SU-DHL-6 (cell line): Measurements from ENCODE around the gene CCNY.
"Not testable (repeated sequence)": the region's sequence is repeated elsewhere in the genome, so short reads cannot be mapped to it uniquely, and the experiment has no call there.

Source experiments
- H2AFZ ChIP-seq: fragments of 200-600 bp; sonication (generic); 2 replicates; pipeline ENCODE4 v1.6.1; 2014; ENCODE audit warnings: low read depth, mild to moderate bottlenecking, moderate library complexity, mixed read lengths, antibody characterized with exemption, low read length; ENCODE audit not compliant: severe bottlenecking
- H3F3A ChIP-seq: fragments of 200-600 bp; shearing (Covaris generic); 2 replicates; pipeline ENCODE4 v1.6.0; 2016; ENCODE audit warnings: antibody characterized with exemption, mild to moderate bottlenecking; ENCODE audit not compliant: insufficient read depth
- H3K27ac ChIP-seq: fragments of 200-600 bp; sonication (generic); 2 replicates; pipeline ENCODE4 v1.5.1; 2016; ENCODE audit warnings: low read depth, mild to moderate bottlenecking, low read length, moderate library complexity, mixed read lengths
- H3K27me3 ChIP-seq: fragments of 200-600 bp; sonication (generic), shearing (Covaris generic); 2 replicates; pipeline ENCODE4 v1.6.0; 2014; ENCODE audit warnings: mild to moderate bottlenecking, low read length
- H3K36me3 ChIP-seq: fragments of 200-600 bp; sonication (generic); 2 replicates; pipeline ENCODE4 v1.6.1; 2014; ENCODE audit warnings: mild to moderate bottlenecking, low read length, mixed read lengths
- H3K4me2 ChIP-seq: fragments of 300-600, 200-600 bp; shearing (Covaris generic), sonication (generic); 2 replicates; pipeline ENCODE4 v1.6.0; 2014; ENCODE audit warnings: low read length, low read depth, mild to moderate bottlenecking; ENCODE audit not compliant: poor library complexity, severe bottlenecking
- H3K4me3 ChIP-seq: fragments of 200-600 bp; sonication (generic); 2 replicates; pipeline ENCODE4 v1.5.1; 2014; ENCODE audit warnings: antibody characterized with exemption, low read length, mild to moderate bottlenecking, mixed read lengths; ENCODE audit not compliant: insufficient read depth, poor library complexity, severe bottlenecking
- H3K79me2 ChIP-seq: fragments of 200-600 bp; sonication (generic); 2 replicates; pipeline ENCODE4 v1.6.1; 2014; ENCODE audit warnings: mild to moderate bottlenecking, low read length, moderate library complexity; ENCODE audit not compliant: insufficient read depth
- H3K9ac ChIP-seq: fragments of 200-600 bp; sonication (generic); 2 replicates; pipeline ENCODE4 v1.7.0; 2014; ENCODE audit warnings: mild to moderate bottlenecking, low read length
- H3K9me2 ChIP-seq: fragments of 200-600 bp; sonication (generic); replicated peaks from 2 replicates; pipeline ENCODE4 v1.6.1; 2014; ENCODE audit warnings: low read length; ENCODE audit not compliant: insufficient read depth
- H3K9me3 ChIP-seq: fragments of 200-600 bp; sonication (generic); 2 replicates; pipeline ENCODE4 v1.6.1; 2014; ENCODE audit warnings: low read length, mixed read lengths; ENCODE audit not compliant: insufficient read depth
- H4K20me1 ChIP-seq: fragments of 200-600 bp; sonication (generic); 2 replicates; pipeline ENCODE4 v1.6.1; 2014; ENCODE audit warnings: low read depth, mild to moderate bottlenecking, antibody characterized with exemption, low read length, moderate library complexity, mixed read lengths
- CTCF ChIP-seq: fragments of 200-600 bp; sonication (generic); IDR thresholded peaks from one replicate; pipeline ENCODE4 v1.5.1; 2017; ENCODE audit warnings: antibody characterized with exemption, mild to moderate bottlenecking, low read length, moderate library complexity; ENCODE audit not compliant: insufficient read depth, poor library complexity, severe bottlenecking
- EZH2phosphoT487 ChIP-seq: fragments of 200-600 bp; sonication (generic), shearing (Covaris generic); conservative IDR thresholded peaks from 2 replicates; pipeline ENCODE4 v1.6.1; 2018; ENCODE audit warnings: mild to moderate bottlenecking, antibody characterized with exemption, low read length, moderate library complexity, mixed read lengths

The CCNY gene

GRCh38 chr10:35532141-35532540, 195.8 kb downstream of the CCNY start:
- H3K27ac ChIP-seq = no peak overlapping the region
- no peak overlapping the region for H3K9ac ChIP-seq
- TF ChIP-seq EZH2phosphoT487 = no peak
- no peak for TF ChIP-seq CTCF
- H3K4me2 ChIP-seq = no peak overlapping the region
- no peak overlapping the region for H2AFZ ChIP-seq
- H3K9me2 ChIP-seq = no peaks in the 10 kb centered on the region
- no peaks in the 10 kb centered on the region for H3F3A ChIP-seq
- no peaks in the 10 kb centered on the region for H3K79me2 ChIP-seq
- peaks cover 6% of the 10 kb centered on the region for H3K9me3 ChIP-seq
- no peak overlapping the region for H3K4me3 ChIP-seq
- no peaks in the 10 kb centered on the region for H4K20me1 ChIP-seq
- no peaks in the 10 kb centered on the region for H3K27me3 ChIP-seq
- peaks cover 14% of the 10 kb centered on the region; the same call in 1 of the 2 replicates for H3K36me3 ChIP-seq

- Histone ChIP-seq H3K9me2 (no peaks in the 10 kb centered on the region), H3K79me2 (no peaks in the 10 kb centered on the region), H4K20me1 (no peaks in the 10 kb centered on the region), H3K27ac (no peak overlapping the region), H3K4me2 (no peak overlapping the region), H3K27me3 (no peaks in the 10 kb centered on the region), H2AFZ (no peak overlapping the region), H3K9ac (no peak overlapping the region), H3K4me3 (no peak overlapping the region), H3K36me3 (peaks cover 14% of the 10 kb centered on the region; the same call in 1 of the 2 replicates), H3F3A (no peaks in the 10 kb centered on the region), H3K9me3 (peaks cover 6% of the 10 kb centered on the region)
- TF ChIP-seq EZH2phosphoT487 (no peak), CTCF (no peak)
These were observed 197.3 kb downstream of the CCNY start for GRCh38 chr10:35533565-35533964.

GRCh38 chr10:35535136-35535535, 198.8 kb downstream of the CCNY start:
- no peaks in the 10 kb centered on the region for H4K20me1 ChIP-seq
- H3K9me3 ChIP-seq = peaks cover 6% of the 10 kb centered on the region
- no peaks in the 10 kb centered on the region for H3F3A ChIP-seq
- no peak overlapping the region for H3K9ac ChIP-seq
- no peaks in the 10 kb centered on the region for H3K9me2 ChIP-seq
- H3K4me2 ChIP-seq = no peak overlapping the region
- H3K4me3 ChIP-seq = no peak overlapping the region
- TF ChIP-seq EZH2phosphoT487 (no peak), CTCF (no peak)
- H3K27ac ChIP-seq = no peak overlapping the region
- peaks cover 14% of the 10 kb centered on the region; the same call in 1 of the 2 replicates for H3K36me3 ChIP-seq
- no peak overlapping the region for H2AFZ ChIP-seq
- H3K27me3 ChIP-seq = no peaks in the 10 kb centered on the region
- no peaks in the 10 kb centered on the region for H3K79me2 ChIP-seq

DNA sequence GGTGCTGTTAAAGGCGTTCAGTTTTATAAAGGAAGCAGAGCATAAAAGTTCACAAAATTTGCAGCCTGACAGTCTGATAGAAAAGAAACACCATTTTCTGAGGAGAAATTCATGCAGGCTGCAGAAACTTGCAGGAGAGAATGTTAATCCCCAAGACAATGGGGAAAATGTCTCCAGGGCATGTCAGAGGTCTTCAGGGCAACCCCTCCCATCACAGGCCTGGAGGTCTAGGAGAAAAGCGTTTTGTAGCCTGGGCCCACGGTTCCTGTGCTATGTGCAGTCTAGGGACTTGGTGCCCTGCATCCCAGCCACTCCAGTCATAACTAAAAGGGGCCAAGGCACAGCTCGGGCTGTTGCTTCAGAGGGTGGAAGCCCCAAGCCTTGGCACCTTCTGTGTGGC, 200.5 kb downstream of the CCNY start:
- no peaks in the 10 kb centered on the region for H4K20me1 ChIP-seq
- H3K9ac ChIP-seq = no peak overlapping the region
- H3K27me3 ChIP-seq = no peaks in the 10 kb centered on the region
- H3K9me2 ChIP-seq = no peaks in the 10 kb centered on the region
- no peak overlapping the region for H3K27ac ChIP-seq
- H3K4me3 ChIP-seq = no peak overlapping the region
- H3F3A ChIP-seq = no peaks in the 10 kb centered on the region
- peaks cover 14% of the 10 kb centered on the region; the same call in 1 of the 2 replicates for H3K36me3 ChIP-seq
- H2AFZ ChIP-seq = no peak overlapping the region
- no peak overlapping the region for H3K4me2 ChIP-seq
- H3K79me2 ChIP-seq = no peaks in the 10 kb centered on the region
- H3K9me3 ChIP-seq = peaks cover 6% of the 10 kb centered on the region
- TF ChIP-seq EZH2phosphoT487 (no peak), CTCF (no peak)

DNA sequence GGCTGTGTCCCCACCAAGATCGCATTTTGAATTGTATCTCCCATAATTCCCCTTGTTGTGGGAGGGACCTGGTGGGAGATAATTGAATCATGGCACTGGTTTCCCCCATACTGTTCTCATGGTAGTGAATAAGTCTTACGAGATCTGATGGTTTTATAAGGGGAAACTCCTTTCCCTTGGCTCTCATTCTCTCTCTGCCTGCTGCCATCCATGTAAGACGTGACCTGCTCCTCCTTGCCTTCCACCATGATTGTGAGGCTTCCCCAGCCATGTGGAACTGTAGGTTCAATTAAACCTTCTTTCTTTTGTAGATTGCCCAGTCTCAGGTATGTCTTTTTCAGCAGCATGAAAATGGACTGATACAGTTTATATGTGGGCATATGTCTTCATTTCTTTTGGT, 201.6 kb downstream of the CCNY start:
- H3K4me2 ChIP-seq, H2AFZ ChIP-seq, H3K9me3 ChIP-seq, H3K27ac ChIP-seq, H3K9me2 ChIP-seq, H3F3A ChIP-seq, H3K4me3 ChIP-seq, H4K20me1 ChIP-seq, H3K79me2 ChIP-seq, H3K9ac ChIP-seq, H3K27me3 ChIP-seq: not testable (repeated sequence)
- peaks cover 14% of the 10 kb centered on the region; the same call in 1 of the 2 replicates for H3K36me3 ChIP-seq
